ENCODE measurements around the gene GPRC5B. TPM values are rescaled to one million over a fixed set of nuclear protein-coding genes. Genes with fewer than 3 reads are reported as not detected.
A peak's percentile ranks its signal among the peaks of the same experiment; 100 is the strongest.

GPRC5B gene
- total RNA-seq, result not detected

- Mint-ChIP-seq H3K4me3 (peak within 1 kb of the TSS; percentile 66), H3K27me3 (peaks cover 32% of the 10 kb centered on the region), H3K9me3 (no peaks in the 10 kb centered on the region), H3K4me1 (ENCODE audit: low read depth) (peaks cover 19% of the 10 kb centered on the region), H3K27ac (no peak within 1 kb of the TSS), H3K36me3 (no peaks in the 10 kb centered on the region)
- intact Hi-C loops (cut with micrococcal nuclease), result loop anchor here (10.0 kb wide), 2 partner anchors 170 to 800 kb away; partner anchors contain the start of genes IQCK and KNOP1
- DNase-seq, result peak; percentile 34
- ChIA-PET CTCF (interaction anchor here (0.7 to 2.2 kb wide), 7 partner anchors 167 to 329 kb away, joined by 3 to 17 read pairs (median 6); partner anchors contain the start of genes IQCK, KNOP1 and VPS35L), POLR2A (interaction anchor here (1.8 kb wide), 1 partner anchor 329 kb away, joined by 4 read pairs; the partner anchor contains the start of gene VPS35L)
Observed at GRCh38 chr16:19884611-19885450, at the start of gene GPRC5B. GPRC5B (minus strand) TSS chr16:19884848; CDS start chr16:19872845, 12,003 bp downstream.

GRCh38 chr16:19933740-19934139 is 49.1 kb upstream of the GPRC5B start:
- Mint-ChIP-seq H3K4me1 (ENCODE audit: low read depth) (no peaks in the 10 kb centered on the region), H3K4me3 (no peak overlapping the region), H3K27me3 (peaks cover 3% of the 10 kb centered on the region), H3K9me3 (no peaks in the 10 kb centered on the region), H3K27ac (no peak overlapping the region), H3K36me3 (no peaks in the 10 kb centered on the region)
- CTCF ChIA-PET, result no interaction called here
- POLR2A ChIA-PET, result no interaction called here
- DNase-seq, result no peak
- intact Hi-C loops (cut with micrococcal nuclease), result no loop called here

- intact Hi-C loops (cut with micrococcal nuclease), result no loop called here
- no peaks in the 10 kb centered on the region for H3K4me1 Mint-ChIP-seq (ENCODE audit: low read depth)
- peaks cover 4% of the 10 kb centered on the region for H3K27me3 Mint-ChIP-seq
- DNase-seq, result no peak
- ChIA-PET POLR2A (no interaction called here), CTCF (interaction anchor here (1.7 kb wide), 1 partner anchor 22 kb away, joined by 7 read pairs; no protein-coding TSS in a partner anchor)
- no peaks in the 10 kb centered on the region for H3K36me3 Mint-ChIP-seq
- no peaks in the 10 kb centered on the region for H3K9me3 Mint-ChIP-seq
- H3K27ac Mint-ChIP-seq, result no peak overlapping the region
- no peak overlapping the region for H3K4me3 Mint-ChIP-seq
Observed at GRCh38 chr16:19929062-19929511, 44.4 kb upstream of the GPRC5B start.

- DNase-seq, result no peak
- no peak overlapping the region for H3K4me3 Mint-ChIP-seq
- CTCF ChIA-PET, result interaction anchor here (1.7 kb wide), 1 partner anchor 21 kb away, joined by 7 read pairs; no protein-coding TSS in a partner anchor
- intact Hi-C loops (cut with micrococcal nuclease), result no loop called here
- H3K4me1 Mint-ChIP-seq (ENCODE audit: low read depth), result no peaks in the 10 kb centered on the region
- H3K27me3 Mint-ChIP-seq, result peaks cover 4% of the 10 kb centered on the region
- no peaks in the 10 kb centered on the region for H3K36me3 Mint-ChIP-seq
- no peaks in the 10 kb centered on the region for H3K9me3 Mint-ChIP-seq
- no peak overlapping the region for H3K27ac Mint-ChIP-seq
- POLR2A ChIA-PET, result no interaction called here
Observed at GRCh38 chr16:19928432-19928831, 43.8 kb upstream of the GPRC5B start.

- CTCF ChIA-PET, result no interaction called here
Observed at GRCh38 chr16:19926449-19927390, 42.1 kb upstream of the GPRC5B start.

GRCh38 chr16:19923396-19923795 is 38.7 kb upstream of the GPRC5B start:
- POLR2A ChIA-PET, result no interaction called here
- intact Hi-C loops (cut with micrococcal nuclease), result no loop called here
- Mint-ChIP-seq H3K4me1 (ENCODE audit: low read depth) (no peaks in the 10 kb centered on the region), H3K4me3 (no peak overlapping the region), H3K36me3 (no peaks in the 10 kb centered on the region), H3K27me3 (peaks cover 1% of the 10 kb centered on the region), H3K27ac (no peak overlapping the region), H3K9me3 (no peaks in the 10 kb centered on the region)
- no peak for DNase-seq
- CTCF ChIA-PET, result interaction anchor here (0.6 kb wide), 1 partner anchor 16 kb away, joined by 3 read pairs; no protein-coding TSS in a partner anchor

More at GRCh38 chr16:19926449-19927390, 42.1 kb upstream of the GPRC5B start:
- Mint-ChIP-seq H3K9me3 (no peaks in the 10 kb centered on the region), H3K4me3 (no peak overlapping the region), H3K27me3 (peaks cover 4% of the 10 kb centered on the region), H3K27ac (no peak overlapping the region), H3K36me3 (no peaks in the 10 kb centered on the region), H3K4me1 (ENCODE audit: low read depth) (no peaks in the 10 kb centered on the region)
- POLR2A ChIA-PET, result no interaction called here
- no peak for DNase-seq
- intact Hi-C loops (cut with micrococcal nuclease), result no loop called here

- DNase-seq, result no peak
- intact Hi-C loops (cut with micrococcal nuclease), result no loop called here
- ChIA-PET POLR2A (no interaction called here), CTCF (interaction anchor here (1.0 kb wide), 1 partner anchor 12 kb away, joined by 4 read pairs; no protein-coding TSS in a partner anchor)
- no peaks in the 10 kb centered on the region for H3K9me3 Mint-ChIP-seq
- H3K4me3 Mint-ChIP-seq, result no peak overlapping the region
- H3K36me3 Mint-ChIP-seq, result no peaks in the 10 kb centered on the region
- peaks cover 2% of the 10 kb centered on the region for H3K27me3 Mint-ChIP-seq
- H3K4me1 Mint-ChIP-seq (ENCODE audit: low read depth), result no peaks in the 10 kb centered on the region
- no peak overlapping the region for H3K27ac Mint-ChIP-seq
Observed at GRCh38 chr16:19919142-19919541, 34.5 kb upstream of the GPRC5B start.

GRCh38 chr16:19916064-19916463 is 31.4 kb upstream of the GPRC5B start:
- ChIA-PET CTCF (interaction anchor here (1.2 kb wide), 1 partner anchor 9 kb away, joined by 6 read pairs; no protein-coding TSS in a partner anchor), POLR2A (no interaction called here)
- Mint-ChIP-seq H3K9me3 (no peaks in the 10 kb centered on the region), H3K27ac (no peak overlapping the region), H3K36me3 (no peaks in the 10 kb centered on the region), H3K4me3 (no peak overlapping the region), H3K4me1 (ENCODE audit: low read depth) (no peaks in the 10 kb centered on the region), H3K27me3 (peaks cover 2% of the 10 kb centered on the region)
- DNase-seq, result no peak
- intact Hi-C loops (cut with micrococcal nuclease), result no loop called here

- ChIA-PET CTCF (interaction anchor here (0.6 kb wide), 1 partner anchor 16 kb away, joined by 3 read pairs; no protein-coding TSS in a partner anchor), POLR2A (no interaction called here)
- Mint-ChIP-seq H3K4me1 (ENCODE audit: low read depth) (no peaks in the 10 kb centered on the region), H3K27ac (no peak overlapping the region), H3K9me3 (no peaks in the 10 kb centered on the region), H3K27me3 (peaks cover 2% of the 10 kb centered on the region), H3K4me3 (no peak overlapping the region), H3K36me3 (no peaks in the 10 kb centered on the region)
- no peak for DNase-seq
- intact Hi-C loops (cut with micrococcal nuclease), result no loop called here
Observed at GRCh38 chr16:19914877-19915276, 30.2 kb upstream of the GPRC5B start.

- Mint-ChIP-seq H3K4me1 (ENCODE audit: low read depth) (no peaks in the 10 kb centered on the region), H3K36me3 (no peaks in the 10 kb centered on the region), H3K27ac (no peak overlapping the region), H3K4me3 (no peak overlapping the region), H3K9me3 (no peaks in the 10 kb centered on the region), H3K27me3 (peaks cover 2% of the 10 kb centered on the region)
- CTCF ChIA-PET, result interaction anchor here (0.7 to 1.0 kb wide), 3 partner anchors 14 to 387 kb away, joined by 3 read pairs; no protein-coding TSS in a partner anchor
- POLR2A ChIA-PET, result no interaction called here
- no peak for DNase-seq
- intact Hi-C loops (cut with micrococcal nuclease), result no loop called here
Observed at GRCh38 chr16:19913340-19913645, 28.6 kb upstream of the GPRC5B start.

- H3K27me3 Mint-ChIP-seq, result peaks cover 6% of the 10 kb centered on the region
- no peaks in the 10 kb centered on the region for H3K9me3 Mint-ChIP-seq
- H3K27ac Mint-ChIP-seq, result no peak overlapping the region
- POLR2A ChIA-PET, result no interaction called here
- intact Hi-C loops (cut with micrococcal nuclease), result no loop called here
- CTCF ChIA-PET, result interaction anchor here (0.7 to 1.0 kb wide), 5 partner anchors 13 to 473 kb away, joined by 3 to 4 read pairs (median 3); no protein-coding TSS in a partner anchor
- no peaks in the 10 kb centered on the region for H3K36me3 Mint-ChIP-seq
- no peaks in the 10 kb centered on the region for H3K4me1 Mint-ChIP-seq (ENCODE audit: low read depth)
- no peak for DNase-seq
- H3K4me3 Mint-ChIP-seq, result no peak overlapping the region
Observed at GRCh38 chr16:19912455-19913339, 28.0 kb upstream of the GPRC5B start.

All from activated CD4-positive, alpha-beta memory T cell treated with anti-CD3 and anti-CD28 coated beads for 36 hours (primary cell).